HG02763 (cell line): ENCODE measurements around the gene ANGEL1.

Experiments
- ATAC-seq: cut with Tn5 transposase; IDR thresholded peaks from one replicate; pipeline ENCODE4 v1.9.1; 2021; ENCODE audit warnings: mild to moderate bottlenecking, moderate library complexity; ENCODE audit not compliant: unreplicated experiment

Gene ANGEL1

DNA sequence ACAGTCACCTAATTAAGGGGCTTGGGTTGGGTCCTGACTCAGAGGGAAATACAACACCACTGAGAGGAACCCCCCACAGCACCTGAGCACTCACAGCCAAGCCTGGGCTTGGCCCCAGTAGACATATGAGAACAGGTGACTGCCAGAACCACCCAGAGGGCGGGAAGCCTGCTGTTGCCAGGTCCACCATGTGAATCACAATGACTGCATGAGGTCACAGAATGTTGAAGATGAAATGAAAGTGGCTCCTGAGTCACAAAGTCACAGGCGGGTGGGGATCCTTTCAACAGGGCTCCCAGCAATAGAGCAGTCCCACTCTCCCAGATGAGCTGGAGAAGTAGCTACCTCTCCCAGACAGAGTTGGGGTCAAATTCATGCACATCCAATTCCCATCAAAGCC lies 13.4 kb upstream of the ANGEL1 start, which contains the start of gene LRRC74A:
Gene LRRC74A, plus strand, starts transcription at position 287 of the 400 bp plus-strand sequence. CDS start 290 bp downstream, outside the sequence.
- no peak for ATAC-seq

DNA sequence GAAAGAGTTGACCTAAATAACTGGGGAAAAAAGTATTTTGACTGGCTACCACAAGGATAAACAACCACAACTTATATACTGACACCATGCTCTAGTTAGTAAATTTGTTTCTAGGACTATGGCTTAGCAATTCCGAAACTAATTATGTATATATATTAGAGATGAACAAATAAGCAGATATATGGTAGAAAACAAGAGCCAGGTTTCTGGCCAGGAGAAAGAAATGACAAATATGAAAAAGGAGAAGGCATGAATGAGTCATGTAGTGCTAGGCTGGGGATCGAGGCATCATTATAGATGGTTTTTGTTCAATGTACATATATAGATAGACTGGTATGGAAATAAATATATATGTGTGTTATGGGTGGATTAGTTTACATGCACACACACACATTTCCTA lies 8.0 kb upstream of the ANGEL1 start:
- no peak for ATAC-seq

DNA sequence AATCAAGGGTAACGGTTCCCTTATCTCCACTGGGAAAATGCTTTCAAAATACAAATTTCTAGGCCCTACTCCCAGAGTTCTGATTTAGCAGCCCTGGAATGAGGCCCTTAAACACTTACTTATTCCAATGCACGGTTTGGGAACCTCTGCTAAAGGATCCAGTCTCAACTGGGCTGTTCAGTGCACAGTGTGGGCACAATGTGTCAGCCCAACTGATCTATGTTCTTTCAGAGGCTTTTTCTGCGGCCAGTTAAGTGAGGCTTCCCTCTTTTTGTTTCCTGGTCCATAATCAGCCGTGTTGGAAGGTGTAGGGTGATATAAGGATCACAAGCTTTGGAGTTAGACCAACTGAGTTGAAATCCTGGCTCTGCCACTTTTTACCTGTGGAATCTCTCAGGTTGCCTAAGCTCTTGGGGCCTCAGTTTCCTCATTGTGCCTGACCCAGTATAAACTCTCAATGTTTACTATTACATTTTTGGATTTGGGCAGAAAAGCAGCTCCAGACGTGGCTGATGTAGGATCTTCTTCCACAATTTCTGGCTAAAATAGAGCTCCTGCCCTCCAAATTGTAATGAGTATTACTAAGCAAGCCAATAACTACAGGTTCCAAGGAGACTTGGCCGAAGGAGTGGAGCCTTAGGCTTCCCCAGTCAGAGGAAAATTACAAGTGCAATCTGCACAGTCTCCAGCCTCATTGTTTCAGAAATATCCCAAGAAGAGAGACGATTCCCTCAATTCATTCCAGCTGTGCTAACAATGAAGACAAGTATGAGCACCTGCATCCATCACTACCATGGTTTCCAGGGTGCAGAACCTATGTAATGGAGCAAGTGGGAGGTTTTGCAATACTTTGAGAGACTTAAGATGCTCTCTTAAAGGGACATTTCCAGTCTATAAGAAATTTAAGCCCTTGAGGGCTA lies 2.3 kb upstream of the ANGEL1 start:
- ATAC-seq = no peak

DNA sequence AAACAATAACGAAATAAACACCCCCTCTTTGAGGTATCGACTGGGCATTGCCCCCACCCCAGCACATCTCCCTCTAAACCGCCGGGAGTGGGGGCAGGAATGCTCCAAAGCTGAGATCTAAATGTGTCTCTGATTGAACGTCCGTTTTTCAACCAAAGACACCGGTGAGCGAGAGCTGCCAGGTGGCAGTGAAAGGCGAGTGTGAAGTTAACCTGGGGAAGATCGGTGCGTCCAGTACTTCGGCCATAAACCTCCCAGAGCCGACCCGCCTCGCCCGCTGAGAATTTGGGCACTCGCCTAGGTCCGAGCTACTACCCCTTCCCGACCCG lies 625 bp downstream of the ANGEL1 start:
- ATAC-seq = peak; percentile 11

DNA sequence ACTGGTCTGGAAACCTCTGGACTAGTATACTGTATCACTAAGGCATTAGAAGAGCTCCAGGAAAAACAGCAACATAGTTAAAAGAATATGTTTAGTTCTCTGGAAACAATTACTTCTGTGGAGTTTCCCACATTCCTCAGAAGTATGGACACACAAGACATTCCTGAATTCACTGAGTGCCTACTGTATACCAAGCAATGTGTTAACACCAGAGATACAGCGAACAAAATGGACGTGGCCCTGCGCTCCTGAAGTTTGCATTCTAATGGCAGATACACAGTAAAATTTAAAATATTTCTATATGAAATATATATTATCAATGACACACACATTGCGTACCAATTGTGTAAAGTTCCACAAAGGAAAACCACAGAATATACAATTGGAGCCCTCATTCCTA lies 1.1 kb downstream of the ANGEL1 start:
- no peak for ATAC-seq

DNA sequence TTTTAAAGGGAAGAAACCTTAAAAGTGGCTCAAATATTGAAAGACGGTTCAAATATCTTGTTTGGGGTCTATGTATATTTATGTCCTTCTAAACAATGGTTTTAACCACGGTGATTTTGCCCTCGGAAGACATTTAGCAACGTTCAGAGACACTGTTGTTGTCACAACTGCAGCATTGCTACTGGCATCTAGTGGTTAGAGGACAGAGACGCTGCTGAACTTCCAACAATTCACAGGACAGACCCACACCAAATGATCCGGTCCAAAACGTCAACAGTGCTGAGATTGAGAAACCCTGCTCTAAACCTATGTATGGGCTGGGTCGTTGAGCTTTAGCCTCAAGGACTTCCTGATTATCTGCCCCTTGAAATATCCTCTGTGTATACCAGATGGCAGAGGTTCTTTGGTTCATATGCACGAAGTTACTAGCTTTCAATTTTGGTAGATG lies 1.7 kb downstream of the ANGEL1 start:
- no peak for ATAC-seq

DNA sequence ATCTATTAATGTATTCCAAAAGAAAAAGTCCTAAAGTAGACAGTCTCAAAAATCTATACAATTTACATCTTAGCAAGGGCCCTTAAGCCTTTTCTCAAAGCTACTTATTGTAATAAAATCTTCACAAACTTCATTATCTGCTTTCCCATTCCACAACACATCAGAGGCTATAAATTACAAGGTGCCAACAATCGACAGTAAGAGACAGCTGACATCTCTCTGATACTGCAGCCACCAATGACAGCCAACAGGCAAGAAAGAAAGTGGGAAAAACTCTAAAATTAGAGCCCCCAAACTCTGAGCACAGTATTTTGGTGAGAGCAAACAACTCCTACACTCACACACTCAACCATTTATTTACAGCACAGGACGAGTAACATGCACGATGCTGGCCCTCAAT lies 2.2 kb downstream of the ANGEL1 start:
- ATAC-seq = no peak

DNA sequence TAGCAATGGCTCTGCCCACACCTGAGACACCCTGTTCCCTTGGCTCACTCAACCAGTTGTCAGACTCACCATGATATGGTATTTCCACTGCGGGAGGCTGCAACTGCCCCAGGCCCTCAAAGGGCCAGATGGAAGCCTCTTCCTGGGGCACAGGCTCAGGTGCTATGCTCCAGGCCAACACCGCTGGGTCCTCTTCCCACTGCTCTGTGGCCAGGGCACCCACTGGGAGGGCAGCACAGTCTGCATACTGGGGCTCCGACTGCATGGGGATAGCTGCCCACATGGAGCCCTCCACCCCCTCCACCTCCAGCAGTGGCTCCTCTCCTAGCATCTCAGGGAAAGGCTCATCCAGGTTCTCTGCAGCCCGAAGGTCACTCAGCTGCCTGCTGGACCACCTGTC lies 3.7 kb downstream of the ANGEL1 start:
- ATAC-seq = no peak

DNA sequence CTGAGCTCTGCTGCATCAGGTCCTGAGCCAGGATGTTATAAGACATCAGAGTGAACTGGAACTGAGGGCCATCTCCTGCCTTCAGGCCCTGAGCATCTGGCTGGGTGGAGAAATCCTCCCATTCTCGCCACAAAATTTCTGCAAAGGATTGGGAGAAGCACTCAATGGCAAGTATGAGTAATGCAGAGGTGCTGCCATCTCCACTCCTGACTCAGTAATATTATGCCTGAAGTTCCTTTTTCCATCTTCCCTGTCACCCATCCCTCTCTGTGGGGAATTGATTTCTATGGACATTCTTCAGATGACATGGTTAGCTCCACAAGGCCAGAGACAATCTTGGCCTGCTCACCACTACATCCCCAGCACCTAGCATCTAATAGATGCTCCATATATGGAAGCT lies 4.7 kb downstream of the ANGEL1 start:
- no peak for ATAC-seq

DNA sequence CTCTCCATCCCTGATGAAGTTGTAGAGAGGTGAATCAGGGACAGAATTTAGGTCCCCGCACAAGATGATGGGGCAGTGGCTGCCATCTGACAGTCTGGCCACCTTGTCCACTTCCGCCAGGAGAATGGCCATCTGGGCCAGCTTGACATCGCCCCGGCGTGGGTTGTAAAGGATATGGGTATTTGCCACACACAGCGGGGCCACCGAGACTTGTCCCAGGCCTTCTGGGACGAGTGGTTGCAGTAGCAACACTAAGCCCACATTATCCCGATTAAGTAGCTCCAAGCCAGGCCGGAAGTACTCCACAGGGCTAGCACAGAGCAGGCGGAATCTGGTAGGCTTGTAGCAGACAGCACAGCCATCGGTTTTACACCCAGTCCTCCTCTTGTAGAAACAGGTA lies 6.2 kb downstream of the ANGEL1 start:
- ATAC-seq = no peak

DNA sequence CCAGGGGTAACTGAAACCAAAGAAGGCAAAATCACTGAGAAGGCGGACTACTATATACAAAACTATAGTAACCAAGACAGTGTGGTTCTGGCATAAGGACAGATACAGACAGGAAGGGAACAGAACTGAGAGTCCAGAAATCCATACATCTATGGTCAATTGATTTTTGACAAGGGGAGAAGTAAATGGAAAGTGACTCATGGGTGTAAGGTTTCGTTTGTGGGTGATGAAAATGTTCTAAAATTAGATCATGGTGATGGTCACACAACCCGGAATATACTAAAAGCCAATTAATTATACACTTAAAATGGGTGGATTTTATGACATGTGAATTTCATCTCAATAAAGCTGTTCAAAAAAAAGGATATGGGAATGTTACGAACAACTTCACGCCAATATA lies 18.7 kb downstream of the ANGEL1 start:
- ATAC-seq = no peak

DNA sequence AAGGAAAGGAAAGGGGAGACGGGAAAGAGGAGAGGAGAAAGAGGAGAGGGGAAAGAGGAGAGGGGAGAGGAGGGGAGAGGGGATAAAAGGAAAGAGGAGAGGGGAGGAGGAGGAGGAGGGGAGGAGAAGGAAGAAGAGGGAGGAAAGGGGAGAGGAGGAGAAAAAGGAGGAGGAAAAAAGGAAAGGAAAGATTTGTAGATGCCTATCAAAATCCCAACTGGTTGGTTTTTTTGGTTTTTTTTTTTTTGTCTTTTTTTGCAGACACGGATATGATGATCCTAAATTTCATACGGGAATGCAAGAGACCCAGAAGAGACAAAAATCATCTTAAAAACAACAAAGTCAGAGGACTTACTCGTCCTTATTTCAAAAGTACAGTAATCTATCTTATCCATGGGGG lies 19.4 kb downstream of the ANGEL1 start:
- ATAC-seq = no peak

DNA sequence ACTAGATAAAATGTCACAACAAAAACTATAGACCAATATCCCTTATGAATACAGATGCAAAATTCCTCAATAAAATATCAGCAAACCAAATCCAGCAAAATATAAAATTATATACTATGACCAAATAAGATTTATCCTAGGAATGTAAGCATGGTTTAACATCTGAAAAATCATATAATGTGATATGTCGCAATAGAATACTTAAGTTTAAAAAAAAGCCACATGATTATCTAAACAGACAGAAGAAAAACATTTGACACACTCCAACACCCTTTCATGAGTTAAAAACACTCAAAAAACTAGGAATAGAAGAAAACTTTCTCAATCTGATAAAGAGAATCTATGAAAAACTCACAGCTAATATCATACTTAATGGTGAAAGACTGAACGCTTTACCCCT lies 20.3 kb downstream of the ANGEL1 start:
- ATAC-seq = no peak

DNA sequence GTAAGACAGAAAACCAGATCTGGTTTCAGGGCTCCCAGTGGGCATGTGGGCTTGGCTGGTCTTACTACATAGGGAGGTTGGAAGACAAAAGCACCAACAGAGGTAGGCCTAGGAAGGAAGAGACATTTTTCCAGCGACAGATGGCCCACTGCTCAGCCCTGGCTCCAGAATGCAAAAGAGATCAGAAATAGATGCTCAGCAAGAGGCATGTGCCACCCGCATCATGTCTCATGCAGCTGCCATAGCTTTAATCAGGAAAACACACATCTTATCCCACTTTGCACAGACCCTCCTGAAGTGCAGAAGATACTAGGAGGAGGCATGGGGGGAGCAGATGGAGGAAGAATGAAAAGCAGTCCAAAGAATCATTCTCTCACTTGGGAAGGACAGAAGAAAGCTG lies 26.1 kb downstream of the ANGEL1 start:
- no peak for ATAC-seq

DNA sequence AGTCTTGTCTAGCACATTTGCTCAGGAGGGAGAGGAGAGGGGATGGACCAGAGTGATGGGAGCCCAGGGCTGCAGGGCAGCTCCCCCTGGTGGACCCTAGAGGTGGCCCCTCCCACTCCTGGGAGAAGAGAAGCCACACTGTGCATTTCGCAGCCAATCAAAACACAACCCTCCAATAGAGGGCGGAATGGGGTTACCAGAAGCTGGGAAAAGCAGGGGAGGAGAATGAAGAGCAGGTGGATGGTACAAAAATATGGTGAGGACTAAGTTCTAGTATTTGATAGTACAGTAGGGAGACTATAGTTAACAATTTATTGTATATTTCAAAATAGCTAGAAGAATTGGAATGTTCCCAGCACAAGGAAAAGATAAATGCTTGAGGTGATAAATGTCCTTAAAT lies 27.8 kb downstream of the ANGEL1 start:
- ATAC-seq = no peak

DNA sequence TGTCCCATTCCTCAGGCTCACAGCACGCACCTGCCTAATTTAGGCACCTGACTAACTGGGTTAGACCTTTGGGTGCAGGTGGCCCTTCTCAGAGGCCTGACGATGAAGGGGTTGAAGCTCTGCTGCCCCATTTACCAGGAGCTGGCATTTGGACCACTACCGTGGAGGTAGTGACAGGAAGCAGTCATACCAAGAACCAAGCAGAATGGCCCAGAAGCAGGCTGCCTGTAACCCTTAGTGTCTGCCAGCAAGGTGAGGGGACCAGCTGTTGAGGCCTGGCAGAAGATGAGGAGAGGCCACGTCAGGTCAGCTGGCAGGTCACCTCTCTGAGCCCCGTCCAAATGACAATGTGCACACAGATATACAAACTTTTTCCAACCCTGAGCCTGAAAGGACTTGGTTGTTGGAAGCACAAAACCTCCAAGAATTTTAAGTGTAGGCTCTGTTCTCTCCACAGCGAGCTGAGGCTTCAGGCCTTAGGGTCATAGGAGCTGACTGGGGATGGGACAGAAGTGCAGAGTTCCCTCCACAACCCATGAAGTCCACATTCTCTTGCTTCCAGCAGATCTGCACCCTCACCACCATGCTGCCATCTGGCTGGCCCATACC lies 28.3 kb downstream of the ANGEL1 start:
- no peak for ATAC-seq

DNA sequence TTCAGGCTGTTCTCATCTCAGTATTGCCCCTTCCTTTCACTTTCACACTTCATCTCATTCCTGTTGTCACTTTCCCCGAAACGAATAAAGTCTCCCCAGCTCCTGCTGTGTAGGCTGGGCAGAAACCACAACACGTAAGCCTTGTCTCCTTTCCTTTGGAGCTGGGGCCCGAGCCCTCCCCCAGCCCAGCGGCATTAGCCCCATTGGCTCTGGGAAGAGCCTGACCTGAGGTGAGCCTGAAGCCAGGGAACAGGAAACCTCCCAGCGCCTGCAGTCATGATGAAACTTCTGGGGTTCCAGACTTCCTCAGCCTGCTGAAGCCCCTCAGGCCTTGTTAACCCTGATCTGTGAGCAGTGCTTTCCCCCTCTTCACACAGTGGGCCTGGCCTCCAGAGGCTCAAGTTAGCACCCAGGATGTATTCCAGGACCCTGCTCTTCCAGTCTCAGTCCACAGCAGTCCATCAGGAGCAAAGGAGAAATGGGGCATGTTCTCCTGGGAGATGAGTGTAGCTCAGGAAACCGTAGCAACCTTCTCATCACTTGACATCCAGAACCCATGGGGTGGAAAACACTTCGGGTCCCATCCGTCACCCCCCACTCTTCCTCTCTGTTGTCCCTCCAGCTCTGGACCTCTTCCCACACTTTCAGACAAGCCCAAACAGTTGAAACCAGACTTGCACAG lies 29.7 kb downstream of the ANGEL1 start:
- no peak for ATAC-seq

DNA sequence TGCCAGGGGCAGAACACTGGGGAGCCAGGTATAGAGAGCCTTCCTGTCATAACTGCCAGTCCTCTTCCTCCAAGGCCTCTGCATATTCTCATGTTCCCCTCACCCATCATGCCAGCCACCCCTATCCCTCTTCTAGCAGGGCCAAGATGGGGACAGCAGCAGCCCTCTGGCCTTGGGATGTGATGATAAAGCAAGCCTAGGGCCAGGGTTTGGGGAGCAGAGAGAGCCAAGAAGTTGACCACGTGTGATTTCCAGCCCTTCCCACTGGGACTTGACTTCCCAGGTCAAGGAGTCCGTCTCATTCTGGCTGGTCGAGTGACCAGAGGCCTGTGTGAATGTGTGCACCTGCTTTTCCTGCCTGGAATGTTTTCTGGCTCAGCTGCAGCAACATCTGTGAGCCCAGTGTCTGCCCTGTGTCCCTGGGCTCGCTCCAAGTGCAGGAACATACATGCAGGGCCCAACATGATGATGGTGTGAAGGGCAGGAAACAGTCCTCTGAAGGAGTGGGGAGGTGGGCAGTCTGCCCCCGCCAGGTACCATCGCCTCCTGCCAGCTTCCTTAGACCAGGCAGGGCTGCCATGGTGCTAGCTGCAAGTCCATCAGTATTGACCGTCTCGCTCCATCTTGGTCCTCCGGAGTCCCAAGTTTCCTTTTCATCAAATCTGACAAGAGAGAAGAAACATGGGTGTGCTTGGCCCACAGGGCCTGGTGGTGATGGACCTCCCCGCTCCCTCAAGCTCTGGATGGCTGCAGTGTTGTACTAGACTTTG lies 30.4 kb downstream of the ANGEL1 start:
- ATAC-seq = no peak

DNA sequence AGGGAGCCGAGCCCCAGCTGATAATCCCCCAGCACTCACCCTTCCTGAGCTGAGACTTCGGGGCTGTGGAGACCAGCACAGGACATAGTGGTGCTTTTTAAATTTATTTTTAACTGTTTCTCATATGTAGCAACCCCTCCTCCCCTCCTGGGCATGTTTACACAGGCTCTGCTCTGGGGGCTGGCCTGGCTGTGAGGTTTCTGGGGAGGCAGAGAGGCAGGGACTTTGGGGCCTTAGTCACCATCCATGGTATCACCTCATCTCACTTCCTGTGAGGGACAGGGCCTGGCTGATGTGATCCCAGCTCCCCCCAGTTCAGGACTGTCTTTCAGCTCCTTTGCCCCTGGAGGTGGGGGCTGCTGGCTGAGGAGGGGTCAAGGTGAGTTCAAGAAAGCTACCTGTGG lies 31.0 kb downstream of the ANGEL1 start:
- ATAC-seq = no peak

DNA sequence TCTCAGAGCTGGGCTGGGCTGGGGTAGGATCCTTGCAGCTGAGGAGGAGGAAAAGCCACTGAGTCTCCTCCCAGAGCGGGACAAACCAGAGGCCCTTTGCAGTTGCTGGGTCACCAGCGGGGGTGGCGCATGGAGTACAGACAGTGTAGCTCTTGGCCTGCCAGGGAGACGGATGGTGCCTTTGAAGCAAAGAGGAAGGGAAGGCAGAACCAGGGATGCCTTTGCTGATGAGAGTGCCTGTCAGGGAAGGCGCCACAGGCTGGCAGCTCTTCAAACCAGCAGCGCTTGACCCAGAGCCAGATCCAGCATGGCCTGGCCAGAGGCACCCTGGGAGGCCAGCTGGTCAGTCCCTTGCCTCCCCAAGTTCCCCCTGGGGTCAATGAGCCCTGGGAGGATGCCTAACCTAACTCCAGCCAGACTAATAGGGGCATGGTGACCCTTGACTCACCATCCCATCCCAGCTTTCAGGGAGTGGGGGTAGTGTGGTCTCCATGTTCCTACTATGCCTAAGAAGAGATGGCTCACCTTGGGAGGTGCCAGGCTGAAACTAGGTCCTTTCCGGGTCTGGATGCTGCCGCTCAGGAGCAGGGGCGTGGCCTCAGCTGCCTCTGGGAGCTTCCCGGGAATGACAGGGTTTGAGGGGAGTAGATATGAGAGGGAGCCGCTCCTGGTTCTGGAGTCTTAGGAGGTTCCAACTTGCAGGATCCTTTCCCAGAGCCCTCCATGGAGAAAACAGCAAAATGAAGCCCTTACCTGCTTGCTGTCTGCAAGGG lies 31.6 kb downstream of the ANGEL1 start:
- no peak for ATAC-seq
